IMR-90 (cell line): ENCODE data around the gene OTOG. TPM values are rescaled to one million over a fixed set of nuclear protein-coding genes. Genes with fewer than 3 reads are reported as not detected.

Source experiments
- ATAC-seq: fragments of 200-7000 bp; cut with Tn5 transposase; 2 replicates; pipeline ENCODE4 v1.9.1; 2020; ENCODE audit warnings: low read depth, mild to moderate bottlenecking, moderate library complexity
- BruUV-seq: library from RNA; stranded (reverse); fragments of 400-500 nt; replicated peaks from 2 replicates; lab custom pipeline; 2021; lab: Mats Ljungman, UMichigan
- CTCF ChIA-PET: fragments of 300-600 bp; formaldehyde crosslinking; extraction: SDS; loops from one replicate; lab custom pipeline; 2021; ENCODE audit warnings: antibody characterized with exemption; lab: Yijun Ruan, JAX
- POLR2A ChIA-PET: fragments of 300-600 bp; sonication (Branson Sonifier 250); formaldehyde crosslinking; loops from one replicate; lab custom pipeline; 2022; ENCODE audit warnings: antibody characterized with exemption; ENCODE audit not compliant: unreplicated experiment; lab: Charles Lee
- DNase-seq: peaks from one replicate; pipeline ENCODE4 v3.0.0; 2013
- H2AFZ ChIP-seq: replicated peaks from 2 replicates; pipeline ENCODE3; 2013; ENCODE audit warnings: low read length, mild to moderate bottlenecking; ENCODE audit not compliant: poor library complexity
- H2AK5ac ChIP-seq: 2 replicates; pipeline ENCODE4 v1.6.1; 2013; ENCODE audit warnings: low read depth, low read length, inconsistent platforms
- H2AK9ac ChIP-seq: replicated peaks from 2 replicates; pipeline ENCODE3; 2013; ENCODE audit warnings: mild to moderate bottlenecking, low read depth, low read length, moderate library complexity; ENCODE audit not compliant: poor library complexity
- H2BK120ac ChIP-seq: 2 replicates; pipeline ENCODE4 v1.6.1; 2013; ENCODE audit warnings: low read depth, low read length, inconsistent platforms
- H2BK15ac ChIP-seq: 3 replicates; pipeline ENCODE4 v1.6.1; 2013; ENCODE audit warnings: low read depth, low read length, inconsistent platforms
- H2BK20ac ChIP-seq: 2 replicates; pipeline ENCODE4 v1.6.1; 2013; ENCODE audit warnings: low read depth, mild to moderate bottlenecking, inconsistent platforms, low read length, moderate library complexity
- H2BK5ac ChIP-seq: 2 replicates; pipeline ENCODE4 v1.6.1; 2013; ENCODE audit warnings: mild to moderate bottlenecking, low read depth, low read length, inconsistent platforms; ENCODE audit not compliant: poor library complexity, severe bottlenecking
- H3K14ac ChIP-seq: replicated peaks from 2 replicates; pipeline ENCODE4 v1.6.1; 2013; ENCODE audit warnings: low read depth, low read length, inconsistent platforms
- H3K18ac ChIP-seq: 2 replicates; pipeline ENCODE4 v1.6.1; 2013; ENCODE audit warnings: low read depth, low read length, control low read depth
- H3K23ac ChIP-seq: 2 replicates; pipeline ENCODE4 v1.6.1; 2013; ENCODE audit warnings: low read depth, low read length, inconsistent platforms
- H3K27ac ChIP-seq: 2 replicates; pipeline ENCODE4 v1.5.1; 2013; ENCODE audit warnings: mild to moderate bottlenecking, control low read depth, low read length; ENCODE audit not compliant: insufficient read depth
- H3K27me3 ChIP-seq: 2 replicates; pipeline ENCODE4 v1.6.1; 2013; ENCODE audit warnings: low read length; ENCODE audit not compliant: control insufficient read depth, insufficient read depth
- H3K36me3 ChIP-seq: 2 replicates; pipeline ENCODE4 v1.6.1; 2013; ENCODE audit warnings: low read length, mixed read lengths; ENCODE audit not compliant: control insufficient read depth, insufficient read depth
- H3K4ac ChIP-seq: 2 replicates; pipeline ENCODE4 v1.6.1; 2013; ENCODE audit warnings: low read depth, low read length, inconsistent platforms
- H3K4me1 ChIP-seq: 2 replicates; pipeline ENCODE4 v1.6.1; 2013; ENCODE audit warnings: low read length, mixed read lengths; ENCODE audit not compliant: control insufficient read depth, insufficient read depth
- H3K4me2 ChIP-seq: 2 replicates; pipeline ENCODE4 v1.6.1; 2013; ENCODE audit warnings: low read depth, mild to moderate bottlenecking, control low read depth, low read length, moderate library complexity
- H3K4me3 ChIP-seq: 2 replicates; pipeline ENCODE4 v1.5.1; 2013; ENCODE audit warnings: low read depth, mild to moderate bottlenecking, control low read depth, low read length, moderate library complexity; ENCODE audit not compliant: insufficient read depth
- H3K56ac ChIP-seq: 2 replicates; pipeline ENCODE4 v1.6.1; 2013; ENCODE audit warnings: low read length, inconsistent platforms; ENCODE audit not compliant: insufficient read depth; ENCODE audit errors: extremely low read depth
- H3K79me1 ChIP-seq, 2 experiments: 2 replicates each; pipeline ENCODE4 v1.6.1; 2013; ENCODE audit warnings: low read length in 2 of 2, inconsistent platforms in 1 of 2, low read depth in 1 of 2
- H3K9ac ChIP-seq: 2 replicates; pipeline ENCODE4 v1.6.1; 2013; ENCODE audit warnings: low read depth, low read length, control low read depth
- H3K9me1 ChIP-seq: 2 replicates; pipeline ENCODE4 v1.6.1; 2013; ENCODE audit warnings: low read length, inconsistent platforms; ENCODE audit not compliant: insufficient read depth
- H3K9me3 ChIP-seq: 2 replicates; pipeline ENCODE4 v1.6.1; 2013; ENCODE audit warnings: low read length; ENCODE audit not compliant: control insufficient read depth, insufficient read depth
- H4K20me1 ChIP-seq: 2 replicates; pipeline ENCODE4 v1.6.1; 2013; ENCODE audit warnings: low read length, inconsistent platforms; ENCODE audit not compliant: insufficient read depth
- H4K5ac ChIP-seq: 2 replicates; pipeline ENCODE4 v1.6.1; 2013; ENCODE audit warnings: mild to moderate bottlenecking, low read depth, low read length, control low read depth
- H4K8ac ChIP-seq, 2 experiments: 2 replicates each; pipeline ENCODE4 v1.6.1; 2013; ENCODE audit warnings: low read depth in 2 of 2, low read length in 2 of 2, control low read depth in 1 of 2, inconsistent platforms in 1 of 2
- H4K91ac ChIP-seq: 2 replicates; pipeline ENCODE4 v1.6.1; 2013; ENCODE audit warnings: low read depth, low read length, inconsistent platforms; ENCODE audit not compliant: insufficient read depth
- BHLHE40 ChIP-seq: fragments of 150-350 bp; IDR thresholded peaks from 2 replicates; pipeline ENCODE4 v1.6.1; 2016; ENCODE audit warnings: mild to moderate bottlenecking, low read depth, low read length
- CEBPB ChIP-seq: IDR thresholded peaks from 2 replicates; pipeline ENCODE4 v1.6.1; 2012; ENCODE audit warnings: low read depth, low read length, improper control_type of control experiment
- CHD1 ChIP-seq: IDR thresholded peaks from 2 replicates; pipeline ENCODE4 v1.6.1; 2012; ENCODE audit warnings: low read depth, low read length, improper control_type of control experiment
- FOS ChIP-seq: fragments of 150-350 bp; IDR thresholded peaks from 2 replicates; pipeline ENCODE4 v1.6.1; 2016; ENCODE audit warnings: low read depth, low read length
- MAFK ChIP-seq: IDR thresholded peaks from 2 replicates; pipeline ENCODE4 v1.6.1; 2012; ENCODE audit warnings: low read depth, low read length, improper control_type of control experiment
- MAZ ChIP-seq: IDR thresholded peaks from 2 replicates; pipeline ENCODE4 v1.6.1; 2012; ENCODE audit warnings: low read depth, mild to moderate bottlenecking, low read length, improper control_type of control experiment, moderate library complexity, borderline replicate concordance
- MXI1 ChIP-seq: IDR thresholded peaks from 2 replicates; pipeline ENCODE4 v1.6.1; 2012; ENCODE audit warnings: low read depth, mild to moderate bottlenecking, low read length, moderate library complexity, borderline replicate concordance
- NFE2L2 ChIP-seq: fragments of 150-350 bp; IDR thresholded peaks from 2 replicates; pipeline ENCODE4 v1.6.1; 2016; ENCODE audit warnings: low read depth, mild to moderate bottlenecking, low read length
- POLR2A ChIP-seq: IDR thresholded peaks from 2 replicates; pipeline ENCODE4 v1.6.1; 2012; ENCODE audit warnings: mild to moderate bottlenecking, low read depth, low read length
- RAD21 ChIP-seq: IDR thresholded peaks from 2 replicates; pipeline ENCODE4 v1.6.1; 2012; ENCODE audit warnings: low read length, improper control_type of control experiment
- RCOR1 ChIP-seq: IDR thresholded peaks from 2 replicates; pipeline ENCODE4 v1.6.1; 2012; ENCODE audit warnings: mild to moderate bottlenecking, low read length, improper control_type of control experiment; ENCODE audit not compliant: insufficient replicate concordance
- RFX5 ChIP-seq: IDR thresholded peaks from 2 replicates; pipeline ENCODE4 v1.8.0; 2012; ENCODE audit warnings: low read depth, mild to moderate bottlenecking, low read length, moderate library complexity
- SMC3 ChIP-seq: fragments of 150-350 bp; IDR thresholded peaks from 2 replicates; pipeline ENCODE4 v1.6.1; 2016; ENCODE audit warnings: low read depth, mild to moderate bottlenecking, antibody characterized with exemption, low read length, moderate library complexity
- WGBS, 2 experiments: methylation state at CpG; one replicate each; pipeline versions ENCODE4 v1.1.5 to v1.1.7; 2013; ENCODE audit warnings: missing lambda C conversion rate in 2 of 2; ENCODE audit not compliant: insufficient read length in 1 of 2; ENCODE audit errors: extremely low coverage in 2 of 2; 5-methylcytosine and 5-hydroxymethylcytosine counted together
- dilution Hi-C: fragments of 300-500 bp; cut with HindIII; formaldehyde crosslinking; loops from one replicate; pipeline ENCODE4 v1.14.3; 2018; ENCODE audit warnings: low sequenced_read_pairs; ENCODE audit not compliant: unreplicated experiment
- in situ Hi-C: fragments of 300-500 bp; cut with MboI; formaldehyde crosslinking; loops from 3 replicates; pipeline ENCODE4 v1.14.3; 2019; ENCODE audit warnings: low sequenced_read_pairs, inconsistent platforms, mixed read lengths
- intact Hi-C: fragments of 100-400 bp; cut with micrococcal nuclease; formaldehyde crosslinking; loops from 2 replicates; pipeline ENCODE4 v1.10.0; 2022
- polyA plus RNA-seq, 3 experiments: library from polyadenylated mRNA; depleted of rRNA; stranded (reverse); fragments of >200 nt; gene quantifications; 2 replicates each; pipeline ENCODE4 v1.2.3, GENCODE V29; 2012; ENCODE audit warnings: low replicate concordance in 1 of 3
- total RNA-seq: library from RNA; depleted of rRNA; stranded (reverse); fragments of >200 nt; gene quantifications from 2 replicates; pipeline ENCODE4 v1.2.3, GENCODE V29; 2012
- TF ChIP-seq, protein P1 (sequence below): fragments of 150-350 bp; IDR thresholded peaks from 2 replicates; pipeline ENCODE4 v1.6.1; 2016; ENCODE audit warnings: low read depth, mild to moderate bottlenecking, low read length, moderate library complexity, borderline replicate concordance
- TF ChIP-seq, protein P2 (sequence below): fragments of 150-350 bp; IDR thresholded peaks from 2 replicates; pipeline ENCODE4 v1.6.1; 2017; ENCODE audit warnings: mild to moderate bottlenecking, antibody characterized with exemption, low read length, low read depth
- TF ChIP-seq, protein P3 (sequence below): conservative IDR thresholded peaks from 2 replicates; pipeline ENCODE4 v1.5.1; 2012; ENCODE audit warnings: mild to moderate bottlenecking, low read depth, low read length, improper control_type of control experiment

Gene OTOG
- total and polyA plus RNA-seq, 2 of the 4 experiments (the other 2 are of a cell fraction): not detected

DNA sequence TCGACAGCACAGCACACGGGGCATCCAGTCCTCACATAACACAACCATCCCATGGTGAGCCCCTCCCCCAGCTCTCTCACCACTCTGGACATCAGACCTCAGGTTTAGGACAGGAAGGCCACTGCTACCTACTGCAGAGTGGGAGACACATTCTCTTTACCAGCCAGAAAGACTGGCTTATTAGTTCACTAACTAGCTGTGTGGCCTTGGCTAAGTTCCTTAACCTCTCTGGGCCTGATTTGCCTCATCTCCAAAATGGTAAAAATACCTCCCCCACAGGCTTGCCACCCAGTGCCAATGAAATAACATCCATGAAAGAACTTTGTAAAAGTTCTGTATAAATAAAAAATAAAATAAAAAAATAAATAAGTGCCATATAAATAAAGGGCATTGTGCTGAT lies 35.0 kb upstream of the OTOG start:
- WGBS, 2 experiments: no CpG with 5 or more reads among the region's 2 CpGs
- no peak overlapping the region for H2BK15ac ChIP-seq
- no peak for DNase-seq
- no peak overlapping the region for H3K4me2 ChIP-seq
- no peak overlapping the region for H4K91ac ChIP-seq
- BruUV-seq: no TSS peak
- no peaks in the 10 kb centered on the region for H3K9me3 ChIP-seq
- H2BK20ac ChIP-seq: no peak overlapping the region
- H2BK5ac ChIP-seq: no peak overlapping the region
- peaks cover 20% of the 10 kb centered on the region for H3K27me3 ChIP-seq
- H3K27ac ChIP-seq: no peak overlapping the region
- POLR2A ChIA-PET: no interaction called here
- H3K36me3 ChIP-seq: no peaks in the 10 kb centered on the region
- intact Hi-C loops: no loop called here
- H3K4me1 ChIP-seq: no peaks in the 10 kb centered on the region
- H3K56ac ChIP-seq: no peak overlapping the region
- H3K79me1 ChIP-seq: no peaks in the 10 kb centered on the region
- H3K23ac ChIP-seq: no peak overlapping the region
- CTCF ChIA-PET: no interaction called here
- no peaks in the 10 kb centered on the region for H4K20me1 ChIP-seq
- no peaks in the 10 kb centered on the region; the same call in 1 of the 2 replicates for H3K9me1 ChIP-seq
- no peak overlapping the region for H4K8ac ChIP-seq
- no peak for ATAC-seq
- H3K9ac ChIP-seq: no peak overlapping the region
- no peak overlapping the region for H2AK5ac ChIP-seq
- no peak overlapping the region for H2AK9ac ChIP-seq
- in situ Hi-C loops: loop anchor here (25.0 kb wide), 1 partner anchor 575 kb away; no protein-coding TSS in a partner anchor
- no peak overlapping the region for H3K4ac ChIP-seq
- H2BK120ac ChIP-seq: no peak overlapping the region
- H3K4me3 ChIP-seq: no peak overlapping the region
- no peak overlapping the region for H4K5ac ChIP-seq
- dilution Hi-C loops: no loop called here
- H3K18ac ChIP-seq: no peak overlapping the region
- TF ChIP-seq, protein P1, sequence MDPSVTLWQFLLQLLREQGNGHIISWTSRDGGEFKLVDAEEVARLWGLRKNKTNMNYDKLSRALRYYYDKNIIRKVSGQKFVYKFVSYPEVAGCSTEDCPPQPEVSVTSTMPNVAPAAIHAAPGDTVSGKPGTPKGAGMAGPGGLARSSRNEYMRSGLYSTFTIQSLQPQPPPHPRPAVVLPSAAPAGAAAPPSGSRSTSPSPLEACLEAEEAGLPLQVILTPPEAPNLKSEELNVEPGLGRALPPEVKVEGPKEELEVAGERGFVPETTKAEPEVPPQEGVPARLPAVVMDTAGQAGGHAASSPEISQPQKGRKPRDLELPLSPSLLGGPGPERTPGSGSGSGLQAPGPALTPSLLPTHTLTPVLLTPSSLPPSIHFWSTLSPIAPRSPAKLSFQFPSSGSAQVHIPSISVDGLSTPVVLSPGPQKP: no peak
- TF ChIP-seq CHD1: no peak
- no peak for TF ChIP-seq MAZ
- TF ChIP-seq NFE2L2: no peak
- TF ChIP-seq RCOR1: no peak
- no peak for TF ChIP-seq CEBPB
- TF ChIP-seq MAFK: no peak
- TF ChIP-seq, protein P2, sequence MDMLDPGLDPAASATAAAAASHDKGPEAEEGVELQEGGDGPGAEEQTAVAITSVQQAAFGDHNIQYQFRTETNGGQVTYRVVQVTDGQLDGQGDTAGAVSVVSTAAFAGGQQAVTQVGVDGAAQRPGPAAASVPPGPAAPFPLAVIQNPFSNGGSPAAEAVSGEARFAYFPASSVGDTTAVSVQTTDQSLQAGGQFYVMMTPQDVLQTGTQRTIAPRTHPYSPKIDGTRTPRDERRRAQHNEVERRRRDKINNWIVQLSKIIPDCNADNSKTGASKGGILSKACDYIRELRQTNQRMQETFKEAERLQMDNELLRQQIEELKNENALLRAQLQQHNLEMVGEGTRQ: no peak
- no peak for TF ChIP-seq MXI1
- no peak for TF ChIP-seq FOS
- no peak for TF ChIP-seq RFX5
- no peak for TF ChIP-seq SMC3
- TF ChIP-seq, protein P3, sequence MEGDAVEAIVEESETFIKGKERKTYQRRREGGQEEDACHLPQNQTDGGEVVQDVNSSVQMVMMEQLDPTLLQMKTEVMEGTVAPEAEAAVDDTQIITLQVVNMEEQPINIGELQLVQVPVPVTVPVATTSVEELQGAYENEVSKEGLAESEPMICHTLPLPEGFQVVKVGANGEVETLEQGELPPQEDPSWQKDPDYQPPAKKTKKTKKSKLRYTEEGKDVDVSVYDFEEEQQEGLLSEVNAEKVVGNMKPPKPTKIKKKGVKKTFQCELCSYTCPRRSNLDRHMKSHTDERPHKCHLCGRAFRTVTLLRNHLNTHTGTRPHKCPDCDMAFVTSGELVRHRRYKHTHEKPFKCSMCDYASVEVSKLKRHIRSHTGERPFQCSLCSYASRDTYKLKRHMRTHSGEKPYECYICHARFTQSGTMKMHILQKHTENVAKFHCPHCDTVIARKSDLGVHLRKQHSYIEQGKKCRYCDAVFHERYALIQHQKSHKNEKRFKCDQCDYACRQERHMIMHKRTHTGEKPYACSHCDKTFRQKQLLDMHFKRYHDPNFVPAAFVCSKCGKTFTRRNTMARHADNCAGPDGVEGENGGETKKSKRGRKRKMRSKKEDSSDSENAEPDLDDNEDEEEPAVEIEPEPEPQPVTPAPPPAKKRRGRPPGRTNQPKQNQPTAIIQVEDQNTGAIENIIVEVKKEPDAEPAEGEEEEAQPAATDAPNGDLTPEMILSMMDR: no peak
- no peak for TF ChIP-seq POLR2A
- TF ChIP-seq RAD21: no peak
- no peak for TF ChIP-seq BHLHE40
- H3K14ac ChIP-seq: no peak overlapping the region
- H2AFZ ChIP-seq: no peak overlapping the region
